GM12891 (cell line): ENCODE results near the gene FUZ.

Experiments
- POLR2A ChIP-seq: IDR thresholded peaks from 2 replicates; pipeline ENCODE4 v1.6.1; 2011; ENCODE audit warnings: low read depth, low read length, control low read depth
- POLR2AphosphoS5 ChIP-seq: IDR thresholded peaks from 2 replicates; pipeline ENCODE4 v1.6.1; 2011; ENCODE audit warnings: low read depth, low read length, control low read depth
- SPI1 ChIP-seq: IDR thresholded peaks from 2 replicates; pipeline ENCODE4 v1.6.1; 2011; ENCODE audit warnings: low read depth, low read length, control low read depth
- TAF1 ChIP-seq: IDR thresholded peaks from 2 replicates; pipeline ENCODE4 v1.6.1; 2011; ENCODE audit warnings: low read depth, low read length, control low read depth

DNA sequence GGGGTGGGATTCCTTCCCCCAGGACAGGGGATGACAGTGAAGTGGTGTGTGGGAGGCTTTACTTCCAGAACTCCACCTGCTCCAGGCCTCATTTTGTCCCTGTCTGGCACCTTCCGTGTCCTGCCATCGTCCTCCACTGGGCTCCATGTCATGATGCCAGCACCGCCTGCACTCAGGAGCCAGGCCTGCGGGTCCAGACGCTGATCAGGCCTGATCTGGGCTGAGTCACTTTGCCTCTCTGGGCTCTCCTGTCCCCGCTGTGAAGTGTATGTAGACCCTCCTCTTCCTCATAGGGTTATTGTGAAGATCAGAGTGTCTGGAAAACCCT lies 9.6 kb downstream of the FUZ start:
- no peak for TF ChIP-seq POLR2AphosphoS5
- no peak for TF ChIP-seq SPI1
- no peak for TF ChIP-seq TAF1
- TF ChIP-seq POLR2A = no peak
